ENCODE data around the gene SCN2A.
A peak's percentile ranks its signal among the peaks of the same experiment; 100 is the strongest.
"Not testable (repeated sequence)": the region's sequence is repeated elsewhere in the genome, so short reads cannot be mapped to it uniquely, and the experiment has no call there.

The SCN2A gene

DNA sequence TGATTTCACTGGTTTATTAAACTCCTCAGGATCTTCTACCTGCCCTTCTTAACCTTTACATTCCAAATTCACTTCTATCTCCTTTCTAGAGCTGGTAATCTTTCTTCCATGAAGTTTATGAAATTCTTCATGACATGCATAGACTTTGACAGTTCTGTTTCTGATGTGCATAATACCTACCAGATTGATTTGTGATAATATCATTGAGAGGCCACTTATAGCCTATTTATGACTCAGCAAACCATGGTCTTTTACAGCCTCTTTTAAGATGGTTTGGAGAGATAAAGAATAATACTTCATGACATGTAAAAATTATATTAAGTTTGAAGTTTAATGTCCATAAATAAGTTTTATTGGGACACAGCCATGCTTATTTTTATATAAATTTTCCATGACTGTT, 14.0 kb downstream of the SCN2A start:
- FAIRE-seq, result no peak

DNA sequence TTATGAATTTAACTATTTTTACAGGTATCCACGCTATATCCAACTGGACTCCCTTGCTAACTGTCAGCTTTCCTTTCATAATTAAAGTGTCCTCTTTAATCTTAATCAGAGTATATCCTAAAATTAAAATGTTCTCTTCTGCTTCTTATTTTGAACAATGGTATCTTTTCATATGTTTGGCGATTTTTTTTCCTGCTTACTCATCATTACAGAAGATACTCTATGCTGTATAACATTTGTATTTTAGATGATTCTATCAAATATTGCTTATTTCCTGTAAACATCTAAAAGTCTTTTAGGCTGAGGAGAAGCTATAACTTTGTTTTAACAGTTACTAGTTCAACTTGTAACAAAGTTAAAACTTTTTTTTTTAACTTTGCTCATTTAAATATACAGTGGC, 17.4 kb downstream of the SCN2A start:
- FAIRE-seq, result no peak

DNA sequence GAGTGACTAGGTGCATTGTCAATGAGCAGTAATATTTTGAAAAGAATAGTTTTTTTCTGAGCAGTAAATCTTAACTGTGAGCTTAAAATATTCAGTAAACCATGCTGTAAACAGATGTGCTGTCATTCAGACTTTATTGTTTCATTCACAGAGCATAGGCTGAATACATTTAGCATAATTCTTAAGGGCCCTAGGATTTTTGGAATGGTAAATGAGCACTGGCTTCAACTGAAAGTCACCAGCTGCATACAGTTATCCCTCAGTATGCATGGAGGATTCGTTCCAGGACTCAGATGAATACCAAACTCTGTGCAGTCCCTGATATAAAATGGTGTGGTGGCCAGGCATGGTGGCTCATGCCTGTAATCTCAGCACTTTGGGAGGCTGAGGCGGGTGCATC, 21.1 kb downstream of the SCN2A start:
- not testable (repeated sequence) for FAIRE-seq

DNA sequence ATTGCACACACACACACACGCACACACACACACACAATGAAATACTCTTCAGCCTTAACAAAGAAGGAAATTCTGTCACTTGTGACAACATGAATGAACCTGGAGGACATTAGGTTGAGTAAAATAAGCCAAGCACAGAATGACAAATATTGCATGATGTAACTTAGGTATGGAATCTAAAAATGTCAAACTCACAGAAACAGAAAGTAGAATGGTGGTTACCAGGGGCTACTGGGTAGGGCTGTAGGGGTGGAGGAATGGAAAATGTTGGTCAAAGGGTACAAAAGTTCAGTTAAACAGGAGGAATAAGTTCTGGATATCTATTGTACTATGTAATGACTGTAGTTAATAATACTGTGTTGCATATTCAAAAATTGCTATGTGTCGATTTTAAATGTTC, 29.5 kb downstream of the SCN2A start:
- peak; percentile 62 for FAIRE-seq

DNA sequence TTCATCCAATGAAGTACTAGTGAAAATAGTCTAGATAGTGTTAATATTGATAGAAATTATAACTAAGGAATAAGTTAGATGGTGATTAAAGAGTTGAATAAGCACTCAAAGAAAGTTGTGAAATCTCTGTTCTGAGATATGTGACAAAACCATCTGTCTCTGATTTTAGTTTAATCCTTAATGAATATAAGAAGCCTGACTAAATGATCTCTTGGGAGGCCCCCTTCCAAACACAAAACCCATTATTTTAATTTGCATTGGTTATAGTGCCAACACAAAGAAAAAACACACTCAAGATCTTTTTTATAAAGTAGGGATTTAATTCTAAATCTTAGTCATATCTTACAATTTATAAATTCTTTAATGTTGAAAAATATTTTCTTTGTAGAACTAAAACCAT, 34.0 kb downstream of the SCN2A start:
- no peak for FAIRE-seq

DNA sequence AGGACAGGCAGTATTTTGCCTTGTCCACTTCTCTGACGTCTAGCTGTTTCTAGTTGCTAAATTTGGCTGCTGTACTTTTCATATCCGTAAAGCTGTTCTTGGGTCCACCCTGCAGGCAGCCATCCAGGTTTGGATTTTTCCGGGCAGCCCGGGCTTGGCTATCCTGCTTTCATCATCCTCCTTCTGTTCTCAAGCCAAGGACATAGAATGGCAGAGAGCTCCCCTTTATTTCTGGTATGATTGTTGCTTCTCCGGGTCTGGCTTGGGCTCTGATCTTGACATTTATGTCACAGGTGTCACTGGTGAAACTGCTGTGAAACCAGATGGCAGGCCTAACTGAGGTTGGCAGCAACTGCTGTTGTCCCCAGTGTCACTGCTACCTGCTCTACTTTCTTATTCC, 35.5 kb downstream of the SCN2A start:
- no peak for FAIRE-seq

DNA sequence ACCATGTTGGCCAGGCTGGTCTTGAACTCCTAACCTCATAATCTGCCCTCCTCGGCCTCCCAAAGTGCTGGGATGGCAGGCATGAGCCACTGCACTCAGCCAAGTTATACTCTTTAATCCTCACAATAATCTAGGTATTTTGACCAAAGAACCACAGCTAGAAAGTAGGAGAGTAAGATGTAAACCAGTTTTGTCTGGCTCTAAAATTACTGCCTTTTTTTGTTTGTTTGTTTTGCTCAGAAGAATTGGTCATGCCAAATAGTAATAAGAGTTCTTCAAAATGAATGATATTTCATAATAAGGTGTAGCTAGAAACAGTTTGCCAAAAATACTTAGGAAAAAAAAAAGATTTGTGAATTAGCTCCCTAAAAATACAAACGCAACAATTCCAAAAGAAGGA, 36.7 kb downstream of the SCN2A start:
- FAIRE-seq, result no peak

DNA sequence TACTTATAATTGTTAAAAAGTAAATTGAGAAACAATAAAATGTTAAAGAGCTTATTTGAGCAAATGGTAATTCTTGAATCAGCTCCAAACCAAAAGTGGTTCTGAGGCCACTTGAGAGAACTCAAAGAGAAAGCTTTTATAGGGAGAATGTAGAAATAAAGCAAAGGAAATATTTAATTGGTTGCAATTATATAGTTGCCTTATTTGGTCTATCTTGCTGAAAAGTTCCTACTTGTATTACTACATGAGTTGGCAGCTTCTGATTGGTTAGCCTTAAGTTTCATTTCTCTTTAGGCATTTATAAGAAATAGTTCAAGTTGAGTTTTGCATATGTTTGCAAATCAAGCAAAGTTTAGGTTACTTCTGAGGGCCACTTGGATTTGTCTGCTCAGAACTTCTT, 38.1 kb downstream of the SCN2A start:
- no peak for FAIRE-seq

DNA sequence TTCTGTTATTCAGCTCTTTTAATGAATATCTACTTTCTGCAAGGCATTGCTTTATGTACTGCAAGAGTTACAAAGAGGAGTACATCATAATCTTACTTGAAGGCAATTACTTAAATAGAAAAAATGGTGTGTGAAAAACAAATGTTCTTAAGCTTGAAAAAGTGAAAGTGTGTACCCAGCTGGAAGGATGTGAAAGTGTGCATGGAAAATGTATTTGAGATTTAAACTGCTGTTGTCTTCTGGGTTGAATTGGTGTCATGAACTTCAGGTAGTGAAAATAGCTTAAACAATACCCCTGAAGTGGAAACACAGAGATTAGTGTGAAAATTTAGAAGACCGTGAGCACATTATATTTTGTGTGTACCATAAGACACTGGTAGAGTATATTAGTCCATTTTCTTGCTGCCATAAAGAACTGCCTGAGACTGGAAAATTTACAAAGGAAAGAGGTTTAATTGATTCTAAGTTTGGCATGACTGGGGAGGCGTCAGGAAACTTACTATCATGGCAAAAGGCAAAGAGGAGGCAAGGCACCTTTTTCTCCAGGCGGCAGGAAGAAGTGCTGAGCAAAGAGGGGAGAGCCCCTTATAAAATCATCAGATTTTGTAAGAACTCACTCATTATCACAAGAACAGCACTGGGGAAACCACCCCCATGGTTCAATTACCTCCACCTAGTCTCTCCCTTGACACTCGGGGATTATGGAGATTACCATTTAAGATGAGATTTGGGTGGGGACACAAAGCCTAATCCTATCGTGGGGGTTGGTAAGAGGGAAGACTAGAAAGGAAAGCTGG, 38.8 kb downstream of the SCN2A start:
- no peak for FAIRE-seq

DNA sequence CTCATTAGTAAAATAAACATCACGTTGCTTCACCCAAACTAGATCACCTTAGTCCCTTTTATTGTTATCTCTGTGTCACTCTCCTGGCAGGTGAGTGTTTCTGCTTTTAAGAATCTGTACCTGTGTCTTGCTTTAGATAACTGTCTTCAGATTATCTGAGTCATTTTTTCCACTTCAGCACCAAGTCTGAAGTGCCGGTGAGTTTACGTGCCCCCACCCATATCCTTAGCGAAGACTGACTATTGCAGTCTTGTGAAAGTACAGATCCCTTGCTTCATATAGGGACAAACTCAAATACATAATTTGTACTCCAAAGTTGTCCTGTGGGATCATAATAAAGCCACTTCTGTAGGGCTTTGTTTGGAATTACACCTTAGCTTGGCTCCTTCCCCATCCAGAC, 41.1 kb downstream of the SCN2A start:
- no peak for FAIRE-seq

DNA sequence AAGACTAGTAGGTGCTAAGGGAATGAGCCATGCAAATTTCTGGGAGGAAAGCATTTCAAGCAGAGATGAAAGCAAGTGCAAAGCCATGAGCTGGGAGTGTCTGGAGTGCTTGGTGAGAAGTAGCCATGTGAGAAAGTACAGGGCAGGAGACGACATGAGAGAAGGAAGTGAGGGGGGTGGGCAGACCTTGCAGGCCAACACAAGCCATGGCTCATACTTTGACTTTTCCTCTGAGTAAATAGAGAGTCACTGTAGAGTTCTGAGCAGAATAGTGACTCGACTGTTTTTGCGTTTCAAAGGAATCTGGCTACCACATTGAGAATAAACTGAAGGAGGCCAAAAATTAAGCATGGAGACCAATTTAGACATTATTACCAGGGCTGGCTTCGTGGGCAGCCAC, 42.2 kb downstream of the SCN2A start:
- FAIRE-seq, result no peak

DNA sequence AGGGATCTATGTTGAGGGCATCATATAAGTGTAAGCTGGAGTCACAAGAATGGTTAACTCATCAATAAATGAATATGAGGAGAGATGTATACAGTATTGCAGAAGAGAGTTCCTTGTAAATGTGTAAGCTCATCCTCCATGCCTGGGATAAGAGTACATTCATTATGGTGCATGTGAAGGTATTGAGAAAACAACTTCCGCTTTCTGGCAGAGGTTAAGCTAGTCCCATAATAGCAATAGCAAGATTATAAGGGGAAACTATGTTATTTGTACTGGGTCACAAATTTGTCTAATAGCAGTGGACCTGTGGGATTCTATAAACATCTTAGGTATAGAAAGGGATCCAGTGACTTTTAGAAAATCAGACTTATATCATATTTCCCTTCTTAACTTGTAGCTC, 44.1 kb downstream of the SCN2A start:
- FAIRE-seq, result no peak

DNA sequence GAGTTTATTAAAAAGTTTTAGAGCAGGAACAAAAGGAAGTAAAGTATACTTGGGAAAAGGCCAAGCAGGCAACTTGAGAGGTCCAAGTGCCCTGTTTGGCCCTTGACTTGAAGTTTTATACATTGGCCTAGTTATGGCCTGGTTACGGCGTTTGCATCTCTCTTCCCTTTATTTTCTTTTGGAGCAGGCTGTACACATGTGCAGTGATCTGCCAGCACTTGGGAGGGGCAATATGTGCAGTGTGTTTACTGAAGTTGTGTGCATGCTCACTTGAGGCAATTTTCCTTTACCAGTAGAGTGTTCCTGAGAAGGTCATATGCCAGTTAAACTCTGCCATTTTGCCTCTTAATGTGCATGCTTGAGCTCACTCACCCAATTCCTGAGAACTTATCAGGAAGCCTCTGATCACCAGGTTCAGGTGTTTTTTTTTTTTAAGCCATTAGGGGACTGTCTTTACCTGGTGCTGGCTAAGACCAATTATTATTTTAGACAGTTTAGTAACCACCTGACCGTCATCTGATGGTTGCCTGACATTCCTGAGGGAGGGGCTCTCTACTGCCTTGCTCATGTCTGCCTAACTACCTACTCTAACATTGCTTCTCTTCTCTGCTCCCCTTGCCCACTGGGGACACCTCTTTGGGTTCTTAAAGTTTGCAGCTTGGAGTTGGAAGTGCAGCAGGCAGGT, 48.0 kb downstream of the SCN2A start:
- no peak for FAIRE-seq

DNA sequence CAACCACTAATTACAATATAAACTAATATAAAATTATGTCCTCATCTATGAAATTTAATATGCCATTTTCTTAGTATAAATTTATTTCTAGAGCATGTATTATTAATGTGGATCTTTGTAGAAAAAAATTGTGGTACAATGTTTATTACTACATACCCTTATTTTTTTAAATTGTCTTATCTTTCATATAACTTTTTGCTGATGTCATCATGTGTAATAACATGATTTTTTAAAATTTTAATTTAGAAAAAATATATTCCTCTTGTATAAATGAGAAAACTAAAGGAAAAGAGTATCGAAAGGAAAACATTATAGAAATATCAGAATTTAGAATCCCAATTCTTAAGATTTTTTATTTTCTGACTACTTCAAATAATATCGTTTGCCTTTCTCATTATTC, 49.9 kb downstream of the SCN2A start:
- peak; percentile 82 for FAIRE-seq

DNA sequence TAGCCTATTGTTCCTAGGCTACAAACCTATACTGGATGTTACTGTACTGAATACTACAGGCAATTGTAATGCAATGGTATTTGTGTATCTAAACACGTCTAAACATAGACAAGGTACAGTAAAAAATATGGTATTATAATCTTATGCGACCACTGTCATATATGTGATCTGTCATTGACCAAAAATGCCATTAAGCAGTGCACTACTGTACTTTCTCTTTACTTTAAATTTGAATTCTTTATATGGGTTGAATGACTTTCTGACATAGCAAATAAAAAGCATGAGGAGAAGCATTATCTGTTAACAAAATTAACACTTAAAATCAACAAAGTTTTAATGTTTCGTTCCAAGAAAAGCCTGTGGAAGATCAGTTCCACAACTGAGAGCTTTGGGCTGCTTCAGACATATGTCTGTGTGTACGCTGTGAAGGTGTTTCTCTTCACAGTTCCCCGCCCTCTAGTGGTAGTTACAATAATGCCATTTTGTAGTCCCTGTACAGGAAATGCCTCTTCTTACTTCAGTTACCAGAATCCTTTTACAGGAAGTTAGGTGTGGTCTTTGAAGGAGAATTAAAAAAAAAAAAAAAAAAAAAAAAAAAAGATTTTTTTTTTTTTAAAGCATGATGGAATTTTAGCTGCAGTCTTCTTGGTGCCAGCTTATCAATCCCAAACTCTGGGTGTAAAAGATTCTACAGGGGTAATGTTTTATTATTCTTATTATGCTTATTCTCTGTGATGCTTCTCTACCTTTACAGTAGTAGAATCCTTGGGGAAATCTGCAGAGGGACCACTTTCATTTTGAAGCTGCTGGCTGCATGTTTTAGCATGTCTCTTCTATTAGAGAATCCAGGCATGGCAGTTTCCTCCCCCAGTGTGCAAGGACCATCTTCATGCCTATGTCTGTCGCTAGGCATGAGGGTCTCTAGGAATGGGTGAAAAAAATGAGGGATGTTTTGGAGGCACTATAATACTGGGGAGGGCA, 54.5 kb downstream of the SCN2A start:
- FAIRE-seq, result peak; percentile 99

DNA sequence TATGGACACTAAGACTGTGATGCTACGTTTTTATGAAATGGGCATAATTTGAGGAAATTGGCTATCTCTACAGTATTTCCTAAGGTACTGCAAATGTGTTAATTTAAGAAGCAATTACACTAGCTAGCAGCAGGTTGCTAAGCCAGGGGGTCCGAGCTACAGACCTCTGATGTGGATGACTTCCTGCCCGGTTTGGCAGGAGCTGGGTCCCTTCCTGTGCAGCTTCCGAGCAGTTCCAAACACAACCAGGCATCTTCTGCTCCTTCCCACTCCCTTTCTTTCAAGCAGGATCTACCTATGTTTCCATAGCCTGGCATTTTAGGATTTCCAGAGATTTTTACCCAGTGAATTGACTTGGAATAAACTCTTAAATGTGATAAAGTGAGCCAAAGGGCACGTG, 55.7 kb downstream of the SCN2A start:
- FAIRE-seq, result no peak

DNA sequence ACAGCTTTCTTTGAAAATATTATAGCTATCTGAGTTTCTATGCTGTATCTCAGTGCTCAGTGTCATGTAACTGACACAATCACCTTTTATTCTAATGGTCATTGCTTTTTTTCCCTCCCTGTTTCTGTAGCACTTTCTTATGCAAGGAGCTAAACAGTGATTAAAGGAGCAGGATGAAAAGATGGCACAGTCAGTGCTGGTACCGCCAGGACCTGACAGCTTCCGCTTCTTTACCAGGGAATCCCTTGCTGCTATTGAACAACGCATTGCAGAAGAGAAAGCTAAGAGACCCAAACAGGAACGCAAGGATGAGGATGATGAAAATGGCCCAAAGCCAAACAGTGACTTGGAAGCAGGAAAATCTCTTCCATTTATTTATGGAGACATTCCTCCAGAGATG, 56.4 kb downstream of the SCN2A start:
- FAIRE-seq, result no peak

DNA sequence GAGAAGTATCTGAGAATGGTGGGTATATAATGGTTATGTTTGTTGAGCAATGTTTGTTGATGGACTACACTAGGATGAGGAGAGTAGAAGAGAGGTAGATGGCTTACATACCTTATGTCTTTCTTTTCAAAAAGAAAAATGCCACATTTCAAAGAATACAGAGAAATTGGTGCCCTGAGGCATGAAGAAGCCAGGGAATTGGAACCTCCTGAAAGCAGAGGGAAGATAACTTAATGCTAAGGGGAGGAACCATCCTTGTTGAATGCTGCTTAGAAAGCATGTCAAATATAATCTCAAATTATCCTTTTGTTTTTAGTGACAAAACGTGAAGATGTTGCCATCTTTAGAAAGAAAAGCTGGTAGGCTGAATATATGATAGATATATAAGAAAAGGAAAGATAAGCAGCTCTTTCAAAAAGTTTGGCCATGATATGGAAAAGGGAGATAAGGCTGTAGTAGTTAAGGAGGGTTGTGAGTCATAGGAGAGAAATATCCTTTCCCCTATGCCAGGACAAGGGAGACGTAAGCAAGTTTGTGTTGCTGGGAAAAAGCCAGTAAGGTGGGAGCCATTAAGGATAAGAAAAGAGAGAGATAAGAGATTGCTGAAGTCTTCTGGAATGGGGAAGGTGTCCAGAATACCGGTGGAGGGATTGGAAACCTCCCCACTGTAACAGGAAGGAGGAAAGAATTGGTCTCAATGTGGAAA, 66.3 kb downstream of the SCN2A start:
- no peak for FAIRE-seq

DNA sequence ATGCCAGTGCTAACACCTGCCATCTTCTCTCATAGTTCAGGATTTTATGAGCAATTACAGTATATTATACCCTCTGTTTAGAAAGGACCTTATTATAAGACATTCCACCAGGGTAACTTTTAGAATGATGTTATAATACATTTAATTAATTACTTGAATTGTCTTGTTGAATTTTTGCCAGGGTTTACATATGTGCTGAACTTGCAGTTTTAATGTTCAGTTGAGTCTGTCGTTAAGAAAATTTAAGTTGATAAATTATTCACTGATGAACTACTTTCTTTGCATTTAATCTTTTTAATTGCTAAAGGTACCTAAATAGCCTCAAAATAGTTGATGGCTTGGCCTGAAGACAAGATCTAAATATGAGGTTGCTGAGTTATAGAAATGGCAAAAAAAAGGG, 68.1 kb downstream of the SCN2A start:
- no peak for FAIRE-seq

DNA sequence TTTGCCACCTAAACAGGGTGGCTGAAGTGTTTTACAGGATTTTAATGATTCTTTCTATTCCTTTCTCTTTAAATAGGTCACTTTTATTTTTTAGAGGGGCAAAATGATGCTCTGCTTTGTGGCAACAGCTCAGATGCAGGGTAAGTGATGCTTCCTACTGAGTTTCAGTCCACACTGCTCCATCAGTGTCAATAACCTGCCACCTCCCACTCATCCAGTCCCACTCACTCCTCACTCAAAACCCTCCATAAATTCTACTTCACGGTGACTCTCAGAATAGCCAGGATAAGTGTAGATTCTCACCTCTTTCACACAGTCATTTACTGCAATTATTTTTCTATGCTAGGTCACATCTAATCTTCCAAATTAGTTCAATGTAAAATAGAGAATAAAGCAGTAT, 72.7 kb downstream of the SCN2A start:
- FAIRE-seq, result no peak

DNA sequence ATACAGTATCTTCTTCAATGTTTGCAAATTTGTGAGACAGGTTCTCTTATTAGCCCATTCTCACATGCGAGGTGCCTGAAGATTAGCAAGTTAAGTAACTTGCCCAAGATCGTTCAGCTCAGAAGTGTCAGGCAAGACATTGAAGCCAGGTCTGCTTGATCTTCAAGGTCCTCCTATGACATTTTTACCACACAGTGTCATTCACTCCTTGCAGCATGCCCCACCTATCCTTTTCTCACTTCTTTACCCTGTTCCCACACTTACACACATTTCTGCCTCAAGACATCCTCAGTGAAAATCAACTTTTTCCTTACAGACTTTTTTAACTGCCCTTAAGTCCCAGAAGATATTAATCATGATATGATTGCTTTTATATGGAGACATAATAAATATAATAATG, 73.8 kb downstream of the SCN2A start:
- FAIRE-seq, result no peak

DNA sequence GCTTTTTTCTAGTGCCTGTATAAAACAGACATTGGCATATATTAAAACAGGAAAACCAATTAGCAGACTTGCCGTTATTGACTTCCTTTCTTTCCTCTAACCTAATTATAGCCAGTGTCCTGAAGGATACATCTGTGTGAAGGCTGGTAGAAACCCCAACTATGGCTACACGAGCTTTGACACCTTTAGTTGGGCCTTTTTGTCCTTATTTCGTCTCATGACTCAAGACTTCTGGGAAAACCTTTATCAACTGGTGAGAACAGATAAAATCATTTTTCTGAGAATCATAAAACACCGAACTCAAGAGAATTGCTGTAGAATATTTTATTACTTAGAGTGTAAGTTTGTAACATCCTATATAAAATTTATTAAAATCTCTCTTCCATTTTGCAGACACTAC, 74.3 kb downstream of the SCN2A start:
- no peak for FAIRE-seq

DNA sequence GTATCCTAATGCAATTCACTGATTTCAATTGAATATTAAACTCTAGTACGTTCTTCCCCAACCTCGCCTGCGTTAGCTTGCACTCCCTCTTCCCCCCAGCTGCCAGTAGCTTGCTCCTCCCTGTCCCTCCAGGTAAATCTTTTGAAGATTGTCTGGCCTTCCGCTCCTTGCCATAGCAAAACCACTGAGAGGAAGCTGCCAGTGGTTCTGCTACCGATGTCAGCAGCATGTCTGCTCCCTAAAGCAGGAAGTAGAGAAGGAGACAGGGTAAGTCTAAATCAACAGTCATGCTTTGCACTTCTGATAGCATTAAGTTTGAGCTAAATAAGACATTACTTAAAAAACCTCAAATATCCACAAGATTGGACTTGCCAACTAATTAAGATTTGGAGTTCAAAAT, 89.1 kb downstream of the SCN2A start:
- FAIRE-seq, result no peak

Data from islet of Langerhans (tissue), 1 donor.